Measurements from ENCODE around the gene PIGZ. TPM values are rescaled to one million over a fixed set of nuclear protein-coding genes. Genes with fewer than 3 reads are reported as not detected.

Gene PIGZ
- total and polyA plus RNA-seq, 7 donors = 2.9 to 8.0 (median 3.5) TPM

- no peak for TF ChIP-seq CTCF (IDR thresholded peaks at IDR 0.05)
- no peaks in the 10 kb centered on the region for H3K27me3 ChIP-seq (ENCODE audit: insufficient read depth in 3 of 3, low read length in 2 of 3)
- H3K27ac ChIP-seq = no peak overlapping the region
- ATAC-seq (no peak), DNase-seq (no peak)
- intact Hi-C loops (cut with DNase I) = no loop called here
- H3K36me3 ChIP-seq (ENCODE audit: insufficient read depth in 1 of 2, low read depth in 1 of 2) = no peaks in the 10 kb centered on the region
- no peaks in the 10 kb centered on the region for H3K9me3 ChIP-seq
- 90 to 94% (median 93%) methylated on average over 20 of the region's 20 CpGs for WGBS, 3 donors
- no peaks in the 10 kb centered on the region for H3K4me1 ChIP-seq
- H3K4me3 ChIP-seq = no peak overlapping the region
These were observed 40.9 kb upstream of the PIGZ start for GRCh38 chr3:197009532-197010019.

DNA sequence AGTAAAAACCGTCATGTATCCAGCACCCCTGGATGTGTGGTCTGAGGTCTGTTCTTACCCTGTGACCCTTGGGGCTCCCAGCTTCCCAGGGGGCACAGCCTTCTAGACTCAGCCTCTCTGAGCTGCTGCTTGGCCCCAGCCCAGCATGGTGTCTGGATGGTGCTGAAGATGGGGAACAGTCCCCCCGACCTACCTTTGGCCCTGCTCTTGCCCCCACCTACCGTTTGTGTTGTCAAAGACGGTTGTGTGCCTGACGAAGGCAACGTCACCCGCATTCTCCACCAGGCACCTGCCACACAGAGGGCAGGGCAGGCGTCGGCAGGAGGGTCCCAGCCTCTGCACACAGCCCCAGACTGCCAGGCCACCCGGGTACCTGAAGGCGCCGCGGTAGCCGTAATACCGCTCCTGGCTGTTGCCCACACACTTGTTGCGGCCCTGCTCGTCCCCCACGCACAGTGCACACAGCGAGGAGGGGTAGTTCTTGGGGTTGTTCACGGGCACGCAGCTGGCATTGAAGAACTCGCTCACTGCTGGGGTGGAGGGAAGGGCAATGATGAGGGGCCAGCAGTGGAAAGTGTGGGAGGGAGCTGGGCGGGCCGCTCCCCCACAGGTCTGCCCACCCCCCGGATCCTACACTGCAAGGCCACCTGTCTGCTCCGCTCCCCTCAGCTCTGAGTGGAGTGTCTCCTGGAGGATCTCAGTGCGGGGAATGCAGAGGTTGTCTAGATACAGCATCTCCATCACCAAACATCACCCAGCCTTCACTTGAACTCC, 40.0 kb upstream of the PIGZ start:
- no peaks in the 10 kb centered on the region for H3K4me1 ChIP-seq
- no peak overlapping the region for H3K4me3 ChIP-seq
- no peak overlapping the region for H3K27ac ChIP-seq
- no peaks in the 10 kb centered on the region for H3K9me3 ChIP-seq
- H3K36me3 ChIP-seq (ENCODE audit: insufficient read depth in 1 of 2, low read depth in 1 of 2) = no peaks in the 10 kb centered on the region
- ATAC-seq (no peak), DNase-seq (peak in 1 of 2 donors; percentile 42)
- WGBS, 3 donors = 86 to 89% (median 88%) methylated on average over 26 to 27 of the region's 27 CpGs
- no peaks in the 10 kb centered on the region for H3K27me3 ChIP-seq (ENCODE audit: insufficient read depth in 3 of 3, low read length in 2 of 3)
- TF ChIP-seq CTCF (IDR thresholded peaks at IDR 0.05) = no peak
- intact Hi-C loops (cut with DNase I) = no loop called here

DNA sequence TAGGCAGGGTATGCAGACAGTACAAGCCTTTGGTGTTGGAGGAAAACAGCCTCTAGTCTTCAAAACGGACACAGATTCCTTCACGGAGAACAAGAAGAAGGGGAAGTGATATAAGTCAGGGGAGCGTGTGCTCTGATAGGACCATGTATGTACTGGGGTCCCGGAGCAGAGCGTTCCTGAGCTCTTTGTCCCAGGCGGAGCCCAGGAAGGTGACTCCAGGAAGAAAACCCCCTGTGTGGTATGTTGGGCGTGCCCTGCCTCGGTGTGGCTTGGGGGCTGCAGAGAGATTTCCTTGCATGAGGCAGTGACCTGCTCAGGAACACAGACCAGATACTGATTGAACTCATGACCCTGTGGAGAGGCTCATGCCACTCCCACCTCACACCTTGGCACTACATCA, 39.3 kb upstream of the PIGZ start:
- ATAC-seq (no peak), DNase-seq (no peak)
- no peak for TF ChIP-seq CTCF (IDR thresholded peaks at IDR 0.05)
- Histone ChIP-seq H3K4me1 (no peaks in the 10 kb centered on the region), H3K27me3 (ENCODE audit: insufficient read depth in 3 of 3, low read length in 2 of 3) (no peaks in the 10 kb centered on the region), H3K4me3 (no peak overlapping the region), H3K9me3 (no peaks in the 10 kb centered on the region), H3K36me3 (ENCODE audit: insufficient read depth in 1 of 2, low read depth in 1 of 2) (no peaks in the 10 kb centered on the region), H3K27ac (no peak overlapping the region)
- 73 to 83% (median 83%) methylated on average over 8 of the region's 8 CpGs for WGBS, 3 donors
- intact Hi-C loops (cut with DNase I) = no loop called here

- DNase-seq = peak in 1 of 2 donors; percentile 35
- intact Hi-C loops (cut with DNase I) = no loop called here
- Histone ChIP-seq H3K27ac (no peak overlapping the region), H3K4me3 (no peak overlapping the region), H3K27me3 (ENCODE audit: insufficient read depth in 3 of 3, low read length in 2 of 3) (no peaks in the 10 kb centered on the region), H3K36me3 (ENCODE audit: insufficient read depth in 1 of 2, low read depth in 1 of 2) (no peaks in the 10 kb centered on the region), H3K9me3 (no peaks in the 10 kb centered on the region), H3K4me1 (no peaks in the 10 kb centered on the region)
- no peak for TF ChIP-seq CTCF (IDR thresholded peaks at IDR 0.05)
- 87 to 91% (median 89%) methylated on average over 12 of the region's 12 CpGs for WGBS, 3 donors
- ATAC-seq = no peak
These were observed 38.8 kb upstream of the PIGZ start for GRCh38 chr3:197007296-197007940.
